22Rv1 (cell line): ENCODE measurements around the gene MSN.

Source experiments
- CTCF ChIP-seq: fragments of 450-650 bp; IDR thresholded peaks from 2 replicates; pipeline ENCODE4 v1.5.1; 2017; ENCODE audit warnings: mild to moderate bottlenecking
- ZFX ChIP-seq: fragments of 450-650 bp; IDR thresholded peaks from 2 replicates; pipeline ENCODE4 v1.6.1; 2017; ENCODE audit warnings: antibody characterized with exemption, borderline replicate concordance

- TF ChIP-seq CTCF (no peak), ZFX (no peak)
These were observed 11.7 kb downstream of the MSN start for GRCh38 chrX:65679071-65679540.
